Caco-2 (cell line): Measurements from ENCODE around the gene CSMD2. TPM values are rescaled to one million over a fixed set of nuclear protein-coding genes. Genes with fewer than 3 reads are reported as not detected.

ENCODE experiments used
- BruUV-seq: library from RNA; stranded (reverse); fragments of 400-500 nt; replicated peaks from 2 replicates; lab custom pipeline; 2021; lab: Mats Ljungman, UMichigan
- CTCF ChIA-PET: fragments of 300-600 bp; sonication (Branson Sonifier 250); formaldehyde crosslinking; loops from one replicate; lab custom pipeline; 2022; ENCODE audit warnings: antibody characterized with exemption; lab: Charles Lee
- POLR2A ChIA-PET: fragments of 300-600 bp; sonication (Branson Sonifier 250); formaldehyde crosslinking; loops from one replicate; lab custom pipeline; 2022; ENCODE audit warnings: antibody characterized with exemption; lab: Charles Lee
- DNase-seq, 2 experiments: peaks; one replicate each; pipeline versions ENCODE4 v3.0.0 to v3.0.0-alpha.2; 2020 to 2022
- H3K27me3 ChIP-seq: replicated peaks from 2 replicates; pipeline ENCODE4 v1.6.0; 2011; ENCODE audit warnings: low read length; ENCODE audit not compliant: control insufficient read depth, insufficient read depth
- H3K36me3 ChIP-seq: 2 replicates; pipeline ENCODE4 v1.5.1; 2011; ENCODE audit warnings: low read length; ENCODE audit not compliant: control insufficient read depth, insufficient read depth
- H3K4me1 ChIP-seq: fragments of 250-450 bp; sonication (Bioruptor Pico); 2 replicates; pipeline ENCODE4 v1.5.1; 2020; ENCODE audit warnings: mild to moderate bottlenecking
- H3K4me3 ChIP-seq: 2 replicates; pipeline ENCODE4 v1.5.1; 2011; ENCODE audit warnings: low read depth, mild to moderate bottlenecking, control low read depth, low read length
- H3K9me3 ChIP-seq: fragments of 250-450 bp; sonication (Bioruptor Pico); 2 replicates; pipeline ENCODE4 v1.5.1; 2020; ENCODE audit warnings: mild to moderate bottlenecking, moderate library complexity
- H3K27ac Mint-ChIP-seq: one replicate; pipeline ENCODE4 v1.8.0; 2022; ENCODE audit warnings: mixed read lengths; ENCODE audit not compliant: unreplicated experiment
- H3K27me3 Mint-ChIP-seq: one replicate; pipeline ENCODE4 v1.8.0; 2022; ENCODE audit warnings: mixed read lengths; ENCODE audit not compliant: insufficient read depth, unreplicated experiment
- H3K36me3 Mint-ChIP-seq: one replicate; pipeline ENCODE4 v1.8.0; 2022; ENCODE audit warnings: mild to moderate bottlenecking, mixed read lengths; ENCODE audit not compliant: insufficient read depth, unreplicated experiment
- H3K4me1 Mint-ChIP-seq: one replicate; pipeline ENCODE4 v1.8.0; 2022; ENCODE audit warnings: low read depth, mixed read lengths; ENCODE audit not compliant: unreplicated experiment
- H3K4me3 Mint-ChIP-seq: one replicate; pipeline ENCODE4 v1.8.0; 2022; ENCODE audit warnings: mild to moderate bottlenecking, moderate library complexity, mixed read lengths; ENCODE audit not compliant: unreplicated experiment
- H3K9me3 Mint-ChIP-seq: one replicate; pipeline ENCODE4 v1.8.0; 2022; ENCODE audit warnings: mixed read lengths; ENCODE audit not compliant: unreplicated experiment
- intact Hi-C: fragments of 100-400 bp; cut with micrococcal nuclease; formaldehyde crosslinking; loops from one replicate; pipeline ENCODE4 v1.10.0; 2022; ENCODE audit not compliant: unreplicated experiment
- total RNA-seq: library from RNA; stranded (reverse); gene quantifications from 2 replicates; pipeline ENCODE4 v1.2.3, GENCODE V29; 2022
- TF ChIP-seq, protein P1 (sequence below), 2 experiments: fragments of 200-600 bp in 1 of 2; IDR thresholded peaks; 1 replicate in 1 of 2; 2 replicates in 1 of 2; pipeline versions ENCODE4 v1.5.1 to v1.8.0; 2011 to 2022; ENCODE audit warnings: antibody characterized with exemption in 1 of 2, control low read depth in 1 of 2, inconsistent platforms in 1 of 2, low read depth in 1 of 2, low read length in 1 of 2, mild to moderate bottlenecking in 1 of 2, moderate library complexity in 1 of 2; ENCODE audit not compliant: insufficient read depth in 1 of 2, severe bottlenecking in 1 of 2, unreplicated experiment in 1 of 2

Gene CSMD2
- total RNA-seq, 1 experiment from 2014 or later = not detected

DNA sequence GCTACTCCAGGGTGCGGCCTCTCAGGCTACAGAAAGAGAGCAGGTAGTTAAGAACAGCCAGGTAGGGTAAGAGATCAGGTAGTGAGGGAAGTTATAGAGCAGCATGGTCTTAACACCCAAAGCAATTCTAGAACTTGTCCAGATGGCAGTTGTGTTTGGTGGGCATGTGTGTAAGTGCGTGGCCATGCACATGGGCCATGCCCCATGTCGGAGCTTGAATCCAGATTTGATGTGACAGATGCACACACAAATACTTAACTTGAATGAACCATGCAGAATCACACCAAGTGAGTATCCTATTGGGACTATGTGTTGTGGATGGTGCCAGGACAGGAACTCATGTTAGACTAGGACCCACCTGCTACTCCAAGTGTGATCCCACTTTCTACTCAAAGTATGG lies 446.8 kb downstream of the CSMD2 start:
- no peaks in the 10 kb centered on the region for H3K9me3 Mint-ChIP-seq
- H3K27ac Mint-ChIP-seq = no peak overlapping the region
- no peaks in the 10 kb centered on the region for H3K4me1 Mint-ChIP-seq
- Histone ChIP-seq H3K36me3 (no peaks in the 10 kb centered on the region), H3K27me3 (no peaks in the 10 kb centered on the region), H3K4me3 (no peak overlapping the region), H3K4me1 (no peaks in the 10 kb centered on the region), H3K9me3 (no peaks in the 10 kb centered on the region)
- H3K36me3 Mint-ChIP-seq = no peaks in the 10 kb centered on the region
- intact Hi-C loops = no loop called here
- DNase-seq = no peak
- ChIA-PET CTCF (no interaction called here), POLR2A (no interaction called here)
- peaks cover 16% of the 10 kb centered on the region for H3K27me3 Mint-ChIP-seq
- TF ChIP-seq, protein P1, sequence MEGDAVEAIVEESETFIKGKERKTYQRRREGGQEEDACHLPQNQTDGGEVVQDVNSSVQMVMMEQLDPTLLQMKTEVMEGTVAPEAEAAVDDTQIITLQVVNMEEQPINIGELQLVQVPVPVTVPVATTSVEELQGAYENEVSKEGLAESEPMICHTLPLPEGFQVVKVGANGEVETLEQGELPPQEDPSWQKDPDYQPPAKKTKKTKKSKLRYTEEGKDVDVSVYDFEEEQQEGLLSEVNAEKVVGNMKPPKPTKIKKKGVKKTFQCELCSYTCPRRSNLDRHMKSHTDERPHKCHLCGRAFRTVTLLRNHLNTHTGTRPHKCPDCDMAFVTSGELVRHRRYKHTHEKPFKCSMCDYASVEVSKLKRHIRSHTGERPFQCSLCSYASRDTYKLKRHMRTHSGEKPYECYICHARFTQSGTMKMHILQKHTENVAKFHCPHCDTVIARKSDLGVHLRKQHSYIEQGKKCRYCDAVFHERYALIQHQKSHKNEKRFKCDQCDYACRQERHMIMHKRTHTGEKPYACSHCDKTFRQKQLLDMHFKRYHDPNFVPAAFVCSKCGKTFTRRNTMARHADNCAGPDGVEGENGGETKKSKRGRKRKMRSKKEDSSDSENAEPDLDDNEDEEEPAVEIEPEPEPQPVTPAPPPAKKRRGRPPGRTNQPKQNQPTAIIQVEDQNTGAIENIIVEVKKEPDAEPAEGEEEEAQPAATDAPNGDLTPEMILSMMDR (IDR thresholded peaks at IDR 0.05; ENCODE audit: insufficient read depth in 1 of 2, low read depth in 1 of 2, low read length in 1 of 2, severe bottlenecking in 1 of 2, unreplicated experiment in 1 of 2) = no peak
- no peak overlapping the region for H3K4me3 Mint-ChIP-seq
- BruUV-seq = no TSS peak

DNA sequence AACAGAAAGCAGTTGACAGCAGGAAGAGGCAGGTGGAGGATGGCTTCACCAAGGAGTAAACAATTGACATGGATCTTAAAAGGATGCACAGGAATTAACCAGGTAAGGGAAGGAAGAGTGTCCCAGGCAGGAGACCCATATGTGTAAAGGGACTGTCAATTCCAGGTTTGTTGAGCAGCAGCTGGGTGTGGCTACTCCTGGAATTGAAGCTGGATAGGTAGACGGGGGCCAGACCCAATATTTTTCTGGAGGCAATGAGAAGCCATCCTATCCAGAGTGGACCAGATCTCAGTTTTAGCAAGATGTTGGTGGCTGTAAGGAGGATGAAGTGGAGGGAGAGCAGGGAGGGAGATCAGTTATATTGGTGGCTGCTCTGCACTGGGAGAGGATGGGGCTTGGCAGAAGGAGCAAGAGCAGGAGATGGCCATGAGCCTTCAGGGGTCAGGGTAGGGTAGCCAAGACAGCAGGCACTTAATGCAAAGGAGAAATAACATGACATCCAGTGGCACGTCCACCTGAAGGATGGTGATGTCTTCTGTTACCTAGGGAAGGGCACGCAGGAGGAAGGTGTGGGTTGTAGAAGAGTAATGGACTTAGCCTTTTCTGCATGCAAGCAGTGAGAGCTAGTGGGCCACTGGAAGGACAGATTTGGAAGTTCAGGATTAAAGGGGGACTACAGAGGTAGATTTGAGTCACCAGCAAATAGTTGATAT lies 447.9 kb downstream of the CSMD2 start:
- no peaks in the 10 kb centered on the region for H3K36me3 ChIP-seq
- no peaks in the 10 kb centered on the region for H3K4me1 Mint-ChIP-seq
- intact Hi-C loops = no loop called here
- no peak overlapping the region for H3K27ac Mint-ChIP-seq
- CTCF ChIA-PET = no interaction called here
- no peak overlapping the region for H3K4me3 Mint-ChIP-seq
- no peaks in the 10 kb centered on the region for H3K9me3 ChIP-seq
- POLR2A ChIA-PET = no interaction called here
- peaks cover 20% of the 10 kb centered on the region for H3K27me3 Mint-ChIP-seq
- H3K27me3 ChIP-seq = no peaks in the 10 kb centered on the region
- H3K36me3 Mint-ChIP-seq = no peaks in the 10 kb centered on the region
- H3K9me3 Mint-ChIP-seq = no peaks in the 10 kb centered on the region
- no peak overlapping the region for H3K4me3 ChIP-seq
- DNase-seq = no peak
- TF ChIP-seq, protein P1 (IDR thresholded peaks at IDR 0.05; ENCODE audit: insufficient read depth in 1 of 2, low read depth in 1 of 2, low read length in 1 of 2, severe bottlenecking in 1 of 2, unreplicated experiment in 1 of 2) = no peak
- H3K4me1 ChIP-seq = no peaks in the 10 kb centered on the region
- no TSS peak for BruUV-seq

DNA sequence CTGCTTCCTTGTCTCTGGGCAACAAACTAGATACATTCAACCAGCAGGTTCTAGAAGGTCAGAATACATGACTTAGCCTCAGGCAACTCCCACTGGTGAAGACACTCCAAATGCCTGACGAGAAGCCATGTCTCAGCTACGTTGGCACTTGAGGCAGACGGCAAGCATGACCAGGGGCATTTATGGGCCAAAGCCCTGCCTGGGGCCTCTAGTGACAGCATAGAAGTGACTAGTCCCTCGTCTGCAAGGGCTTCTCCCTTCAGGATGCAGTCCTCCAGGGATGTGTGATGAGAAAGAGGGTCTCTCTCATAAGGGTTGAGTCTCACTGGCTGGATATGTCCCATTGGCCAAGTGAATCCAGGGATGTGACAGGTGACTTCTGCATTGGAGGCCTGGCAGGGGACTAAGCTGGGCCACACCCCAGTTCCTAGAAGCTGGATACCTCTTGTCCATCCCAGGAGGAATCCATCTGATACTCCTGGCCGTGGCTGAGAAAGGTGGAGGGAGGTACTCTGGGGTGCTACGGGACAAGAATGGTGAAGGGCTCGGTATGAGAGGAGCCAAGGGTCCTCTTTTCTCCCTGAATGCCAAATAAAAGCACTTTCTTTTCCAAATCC lies 449.7 kb downstream of the CSMD2 start:
- Mint-ChIP-seq H3K36me3 (no peaks in the 10 kb centered on the region), H3K9me3 (no peaks in the 10 kb centered on the region), H3K4me3 (no peak overlapping the region), H3K27ac (no peak overlapping the region), H3K27me3 (peaks cover 20% of the 10 kb centered on the region), H3K4me1 (no peaks in the 10 kb centered on the region)
- POLR2A ChIA-PET = no interaction called here
- no peaks in the 10 kb centered on the region for H3K27me3 ChIP-seq
- intact Hi-C loops = no loop called here
- no peaks in the 10 kb centered on the region for H3K4me1 ChIP-seq
- TF ChIP-seq, protein P1 (IDR thresholded peaks at IDR 0.05; ENCODE audit: insufficient read depth in 1 of 2, low read depth in 1 of 2, low read length in 1 of 2, severe bottlenecking in 1 of 2, unreplicated experiment in 1 of 2) = no peak
- CTCF ChIA-PET = no interaction called here
- H3K9me3 ChIP-seq = no peaks in the 10 kb centered on the region
- BruUV-seq = no TSS peak
- no peaks in the 10 kb centered on the region for H3K36me3 ChIP-seq
- H3K4me3 ChIP-seq = no peak overlapping the region
- DNase-seq = no peak
